H1 (cell line): ENCODE data around the gene COA1. TPM values are rescaled to one million over a fixed set of nuclear protein-coding genes. Genes with fewer than 3 reads are reported as not detected.

ENCODE experiments used
- CTCF ChIA-PET: fragments of 300-600 bp; sonication (Branson Sonifier 250); formaldehyde crosslinking; loops from one replicate; lab custom pipeline; 2021; ENCODE audit not compliant: partially characterized antibody; lab: Charles Lee
- POLR2A ChIA-PET: fragments of 300-600 bp; sonication (Branson Sonifier 250); formaldehyde crosslinking; loops from one replicate; lab custom pipeline; 2021; ENCODE audit warnings: inconsistent platforms; ENCODE audit not compliant: partially characterized antibody; lab: Charles Lee
- DNase-seq, 2 experiments: peaks; one replicate each; pipeline versions ENCODE4 v3.0.0 to v3.0.0-alpha.2; 2010 to 2022; ENCODE audit warnings: low spot score in 2 of 2, low read depth in 1 of 2, mixed read lengths in 1 of 2
- FAIRE-seq: peaks from 2 replicates; lab custom pipeline; 2011; peaks lifted over from hg19 to GRCh38; lab: Jason Lieb, UNC
- H2AFZ ChIP-seq: 2 replicates; pipeline ENCODE4 v1.8.1; 2012; ENCODE audit warnings: low read length, inconsistent platforms
- H2AK5ac ChIP-seq: 2 replicates; pipeline ENCODE4 v1.6.1; 2013; ENCODE audit warnings: low read depth, low read length
- H2BK120ac ChIP-seq: replicated peaks from 2 replicates; pipeline ENCODE3; 2013; ENCODE audit warnings: low read depth, low read length, inconsistent platforms
- H2BK12ac ChIP-seq: 2 replicates; pipeline ENCODE4 v1.6.1; 2013; ENCODE audit warnings: low read depth, low read length
- H2BK15ac ChIP-seq: 2 replicates; pipeline ENCODE4 v1.6.1; 2013; ENCODE audit warnings: low read length
- H2BK20ac ChIP-seq: 2 replicates; pipeline ENCODE4 v1.6.1; 2013; ENCODE audit warnings: low read length
- H2BK5ac ChIP-seq: 2 replicates; pipeline ENCODE4 v1.6.1; 2013; ENCODE audit warnings: low read depth, low read length
- H3K14ac ChIP-seq: 2 replicates; pipeline ENCODE4 v1.6.1; 2013; ENCODE audit warnings: inconsistent platforms; ENCODE audit not compliant: insufficient read length
- H3K18ac ChIP-seq: 2 replicates; pipeline ENCODE4 v1.6.1; 2013; ENCODE audit warnings: low read length; ENCODE audit errors: extremely low read depth
- H3K23ac ChIP-seq: 2 replicates; pipeline ENCODE4 v1.6.1; 2013; ENCODE audit warnings: inconsistent platforms; ENCODE audit not compliant: insufficient read length
- H3K23me2 ChIP-seq: 2 replicates; pipeline ENCODE4 v1.6.1; 2013; ENCODE audit warnings: low read depth, low read length
- H3K27ac ChIP-seq: 2 replicates; pipeline ENCODE4 v1.6.1; 2011; ENCODE audit warnings: low read depth, low read length, inconsistent platforms
- H3K27me3 ChIP-seq, 4 experiments: replicated peaks in 1 of 4; 1 replicate in 1 of 4; 2 replicates in 3 of 4; pipeline versions ENCODE4 v1.6.1 to v1.8.1; 2011 to 2013; ENCODE audit warnings: low read length in 3 of 4, mild to moderate bottlenecking in 3 of 4, inconsistent platforms in 2 of 4, mixed read lengths in 2 of 4, moderate library complexity in 1 of 4; ENCODE audit not compliant: control insufficient read depth in 3 of 4, insufficient read depth in 3 of 4; ENCODE audit errors: extremely low read depth in 1 of 4
- H3K36me3 ChIP-seq, 4 experiments: 2 replicates each; pipeline versions ENCODE4 v1.6.1 to v1.8.1; 2011 to 2013; ENCODE audit warnings: mild to moderate bottlenecking in 4 of 4, low read length in 3 of 4, moderate library complexity in 2 of 4, control low read depth in 1 of 4, inconsistent platforms in 1 of 4; ENCODE audit not compliant: insufficient read depth in 4 of 4, control insufficient read depth in 2 of 4
- H3K4ac ChIP-seq: replicated peaks from 2 replicates; pipeline ENCODE3; 2013; ENCODE audit warnings: low read length, low read depth, mixed read lengths, inconsistent platforms; ENCODE audit not compliant: insufficient read length
- H3K4me1 ChIP-seq, 4 experiments: replicated peaks in 1 of 4; 1 replicate in 1 of 4; 2 replicates in 3 of 4; pipeline versions ENCODE4 v1.6.1 to v1.8.1; 2011 to 2013; ENCODE audit warnings: low read length in 3 of 4, inconsistent platforms in 2 of 4, mixed read lengths in 1 of 4; ENCODE audit not compliant: insufficient read depth in 4 of 4, control insufficient read depth in 3 of 4
- H3K4me2 ChIP-seq, 2 experiments: 2 replicates each; pipeline versions ENCODE4 v1.6.1 to v1.8.1; 2011 to 2013; ENCODE audit warnings: low read depth in 2 of 2, low read length in 2 of 2, control low read depth in 1 of 2, inconsistent platforms in 1 of 2, mild to moderate bottlenecking in 1 of 2; ENCODE audit not compliant: insufficient read depth in 1 of 2
- H3K4me3 ChIP-seq, 4 experiments: fragments of 200-600, 300-600 bp in 1 of 4; sonication (generic), shearing (Covaris generic), sonication (Bioruptor Twin) in 1 of 4; 2 replicates each; pipeline versions ENCODE4 v1.5.1 to v1.8.1; 2011 to 2016; ENCODE audit warnings: low read length in 4 of 4, low read depth in 3 of 4, control low read depth in 2 of 4, inconsistent platforms in 2 of 4, mild to moderate bottlenecking in 2 of 4, mixed read lengths in 1 of 4, moderate library complexity in 1 of 4; ENCODE audit not compliant: insufficient read depth in 2 of 4; ENCODE audit errors: extremely low read depth in 1 of 4
- H3K56ac ChIP-seq: replicated peaks from 2 replicates; pipeline ENCODE3; 2013; ENCODE audit warnings: low read depth, mild to moderate bottlenecking, mixed read lengths, low read length, inconsistent platforms; ENCODE audit not compliant: insufficient read length
- H3K79me1 ChIP-seq: 2 replicates; pipeline ENCODE4 v1.6.1; 2013; ENCODE audit warnings: low read depth, low read length, control low read depth
- H3K79me2 ChIP-seq, 2 experiments: 2 replicates each; pipeline versions ENCODE4 v1.6.1 to v1.8.1; 2012 to 2013; ENCODE audit warnings: low read length in 2 of 2, mild to moderate bottlenecking in 2 of 2, inconsistent platforms in 1 of 2; ENCODE audit not compliant: insufficient read depth in 2 of 2, control insufficient read depth in 1 of 2
- H3K9ac ChIP-seq, 4 experiments: replicated peaks in 1 of 4; 1 replicate in 1 of 4; 2 replicates in 3 of 4; pipeline versions ENCODE4 v1.6.1 to v1.8.1; 2011 to 2013; ENCODE audit warnings: low read depth in 3 of 4, low read length in 3 of 4, control low read depth in 2 of 4, mild to moderate bottlenecking in 2 of 4, moderate library complexity in 2 of 4, inconsistent platforms in 1 of 4; ENCODE audit errors: extremely low read depth in 1 of 4
- H3K9me3 ChIP-seq, 2 experiments: 2 replicates each; pipeline versions ENCODE4 v1.6.1 to v1.8.1; 2012 to 2013; ENCODE audit warnings: mild to moderate bottlenecking in 2 of 2, moderate library complexity in 2 of 2, control low read depth in 1 of 2, inconsistent platforms in 1 of 2, low read depth in 1 of 2, low read length in 1 of 2, mixed read lengths in 1 of 2; ENCODE audit not compliant: insufficient read depth in 2 of 2
- H4K20me1 ChIP-seq, 2 experiments: replicated peaks in 1 of 2; 2 replicates each; pipeline versions ENCODE3 to v1.8.1; 2011 to 2013; ENCODE audit warnings: inconsistent platforms in 2 of 2, low read length in 2 of 2, mild to moderate bottlenecking in 1 of 2; ENCODE audit not compliant: insufficient read depth in 2 of 2, control insufficient read depth in 1 of 2
- H4K5ac ChIP-seq: 2 replicates; pipeline ENCODE4 v1.6.1; 2013; ENCODE audit warnings: low read length, low read depth, mixed read lengths, inconsistent platforms; ENCODE audit not compliant: insufficient read length
- H4K8ac ChIP-seq: 2 replicates; pipeline ENCODE4 v1.8.0; 2013; ENCODE audit warnings: mild to moderate bottlenecking, moderate library complexity, low read length, inconsistent platforms; ENCODE audit not compliant: insufficient read depth; ENCODE audit errors: extremely low read depth
- H4K91ac ChIP-seq: replicated peaks from 2 replicates; pipeline ENCODE3; 2013; ENCODE audit warnings: low read length, mixed read lengths, inconsistent platforms; ENCODE audit not compliant: insufficient read length
- BRCA1 ChIP-seq: IDR thresholded peaks from 2 replicates; pipeline ENCODE4 v1.6.1; 2012; ENCODE audit warnings: low read depth, low read length, improper control_type of control experiment
- CHD1 ChIP-seq: IDR thresholded peaks from 2 replicates; pipeline ENCODE4 v1.6.1; 2012; ENCODE audit warnings: low read depth, low read length, improper control_type of control experiment
- CTCF ChIP-seq, 3 experiments: IDR thresholded peaks; 1 replicate in 2 of 3; 2 replicates in 1 of 3; pipeline versions ENCODE4 v1.5.1 to v1.6.1; 2011; ENCODE audit warnings: low read length in 3 of 3, mild to moderate bottlenecking in 3 of 3, inconsistent platforms in 2 of 3, low read depth in 1 of 3, moderate library complexity in 1 of 3; ENCODE audit not compliant: insufficient read depth in 1 of 3; ENCODE audit errors: control extremely low read depth in 1 of 3
- JUN ChIP-seq: IDR thresholded peaks from 2 replicates; pipeline ENCODE4 v1.6.1; 2011; ENCODE audit warnings: low read depth, mild to moderate bottlenecking, improper control_type of control experiment, low read length
- KDM4A ChIP-seq: IDR thresholded peaks from one replicate; pipeline ENCODE4 v1.7.1; 2012; ENCODE audit warnings: low read depth, mild to moderate bottlenecking, moderate library complexity, low read length, inconsistent platforms; ENCODE audit not compliant: severe bottlenecking
- SUZ12 ChIP-seq: fragments of 200-600 bp; sonication (generic); IDR thresholded peaks from 2 replicates; pipeline ENCODE4 v1.6.1; 2012; ENCODE audit warnings: mild to moderate bottlenecking, inconsistent platforms, low read length, moderate library complexity, mixed read lengths
- TEAD4 ChIP-seq: IDR thresholded peaks from 2 replicates; pipeline ENCODE4 v1.6.1; 2012; ENCODE audit warnings: low read depth, low read length, inconsistent platforms, mixed read lengths
- USF2 ChIP-seq: IDR thresholded peaks from 2 replicates; pipeline ENCODE4 v1.6.1; 2011; ENCODE audit warnings: low read length, improper control_type of control experiment
- WGBS, 2 experiments: shearing (Covaris generic) in 1 of 2; methylation state at CpG; one replicate each; pipeline versions ENCODE4 v1.1.6 to v1.1.7; 2013 to 2015; ENCODE audit warnings: low lambda C conversion rate in 2 of 2, mixed read lengths in 2 of 2, inconsistent platforms in 1 of 2, low coverage in 1 of 2, missing lambda C conversion rate in 1 of 2; ENCODE audit not compliant: insufficient replicate concordance in 2 of 2, insufficient coverage in 1 of 2, insufficient read length in 1 of 2; ENCODE audit errors: extremely low coverage in 1 of 2, missing lambda C conversion rate in 1 of 2; 5-methylcytosine and 5-hydroxymethylcytosine counted together
- polyA plus RNA-seq, 7 experiments: library from polyadenylated mRNA; depleted of rRNA in 3 of 7; stranded (reverse) in 5 of 7; unstranded in 2 of 7; fragments of >200 nt in 5 of 7; fragments of 200-250 nt in 2 of 7; gene quantifications; 1 replicate in 5 of 7; 2 replicates in 1 of 7; 4 replicates in 1 of 7; pipeline versions ENCODE4 v1.2.1 to v1.2.3, GENCODE V29; 2011 to 2013; ENCODE audit warnings: missing spikeins in 2 of 7, mixed read lengths in 2 of 7
- total RNA-seq: library from RNA; stranded (reverse); fragmentation: NEBNext Ultra II Directional; extraction: Animal tissue kit (Norgen Biotek cat#: 25700); gene quantifications from 2 replicates; pipeline ENCODE4 v1.2.1, GENCODE V29; 2021

COA1 gene
- total and polyA plus RNA-seq, 2 of the 8 experiments (the other 6 are each of a cell fraction or from before 2014, with no cell fraction given): 98.6 to 143 TPM

- Histone ChIP-seq H2BK120ac (no peak overlapping the region), H4K5ac (no peak overlapping the region), H3K79me2 (no peaks in the 10 kb centered on the region), H3K9ac (no peak overlapping the region), H3K56ac (no peak overlapping the region), H2BK12ac (no peak overlapping the region), H3K79me1 (no peaks in the 10 kb centered on the region), H2AK5ac (no peak overlapping the region), H3K23me2 (peaks cover 4% of the 10 kb centered on the region), H3K4me2 (no peak overlapping the region), H2BK15ac (no peak overlapping the region), H3K9me3 (no peaks in the 10 kb centered on the region), H4K8ac (no peak overlapping the region), H3K23ac (no peak overlapping the region), H3K27me3 (peaks cover 0 to 10% (median 8%) of the 10 kb centered on the region in 4 experiments; a peak in 4 of 7 replicates), H3K36me3 (no peaks in the 10 kb centered on the region), H3K27ac (no peak overlapping the region), H3K4me3 (no peak overlapping the region), H4K91ac (no peak overlapping the region), H3K4me1 (peaks cover 0 to 3% (median 1%) of the 10 kb centered on the region in 4 experiments; a peak in 3 of 7 replicates), H2AFZ (no peak overlapping the region), H4K20me1 (no peaks in the 10 kb centered on the region), H3K4ac (no peak overlapping the region), H2BK20ac (no peak overlapping the region), H2BK5ac (no peak overlapping the region), H3K18ac (no peak overlapping the region), H3K14ac (no peak overlapping the region)
- no peak for DNase-seq
- no peak for FAIRE-seq
- ChIA-PET POLR2A (interaction anchor here (1.5 kb wide), 1 partner anchor 27 kb away, joined by 6 read pairs; the partner anchor contains the start of gene COA1), CTCF (interaction anchor here (1.1 kb wide), 1 partner anchor 82 kb away, joined by 3 read pairs; no protein-coding TSS in a partner anchor)
- WGBS, 2 experiments: 100% methylated on average over 1 of the region's 1 CpG; no CpG with 5 or more reads in 1 of the 2 experiments
- no peak for TF ChIP-seq KDM4A
- no peak for TF ChIP-seq TEAD4
- TF ChIP-seq JUN: no peak
- TF ChIP-seq CHD1: no peak
- TF ChIP-seq BRCA1: no peak
- no peak for TF ChIP-seq USF2
- no peak for TF ChIP-seq SUZ12
- TF ChIP-seq CTCF (IDR thresholded peaks at IDR 0.05; ENCODE audit: control extremely low read depth in 1 of 3, insufficient read depth in 1 of 3, low read depth in 1 of 3, low read length in 3 of 3): no peak
Measured at GRCh38 chr7:43756368-43757072, 27.2 kb upstream of the COA1 start.
